OCI-LY3 (cell line): ENCODE results near the gene TMC7.

Source experiments
- H2AFZ ChIP-seq: fragments of 200-600, 300-600 bp; shearing (Covaris generic); 2 replicates; pipeline ENCODE4 v1.6.0; 2014; ENCODE audit warnings: antibody characterized with exemption, low read depth, low read length
- H3K27ac ChIP-seq: fragments of 200-600, 300-600 bp; sonication (generic); 2 replicates; pipeline ENCODE4 v1.5.1; 2014; ENCODE audit warnings: mild to moderate bottlenecking, low read length, moderate library complexity, mixed read lengths
- H3K27me3 ChIP-seq: fragments of 200-600, 300-600 bp; sonication (generic); 2 replicates; pipeline ENCODE4 v1.6.1; 2014; ENCODE audit warnings: low read depth, low read length, mixed read lengths
- H3K36me3 ChIP-seq: fragments of 200-600, 300-600 bp; sonication (generic); replicated peaks from 2 replicates; pipeline ENCODE3; 2014; ENCODE audit warnings: low read depth, low read length, mixed read lengths
- H3K4me1 ChIP-seq: fragments of 300-600, 200-600 bp; sonication (generic); 2 replicates; pipeline ENCODE4 v1.6.1; 2014; ENCODE audit warnings: low read length, mixed read lengths
- H3K4me2 ChIP-seq: fragments of 200-600, 300-600 bp; sonication (generic); 2 replicates; pipeline ENCODE4 v1.6.1; 2014; ENCODE audit warnings: low read length, mixed read lengths
- H3K4me3 ChIP-seq: fragments of 300-600, 200-600 bp; sonication (generic); 2 replicates; pipeline ENCODE4 v1.5.1; 2014; ENCODE audit warnings: antibody characterized with exemption, mild to moderate bottlenecking, low read length, moderate library complexity
- H3K79me2 ChIP-seq: fragments of 300-600, 200-600 bp; shearing (Covaris generic); 2 replicates; pipeline ENCODE4 v1.6.1; 2014; ENCODE audit warnings: mild to moderate bottlenecking, low read length, mixed read lengths
- H3K9ac ChIP-seq: fragments of 300-600, 200-600 bp; shearing (Covaris generic); 2 replicates; pipeline ENCODE4 v1.6.0; 2014; ENCODE audit warnings: mild to moderate bottlenecking, low read length, moderate library complexity
- H3K9me3 ChIP-seq: fragments of 200-600, 300-600 bp; shearing (Covaris generic); 2 replicates; pipeline ENCODE4 v1.6.1; 2014; ENCODE audit warnings: low read length, mixed read lengths; ENCODE audit not compliant: insufficient read depth
- H4K20me1 ChIP-seq: fragments of 200-600, 300-600 bp; sonication (generic); 2 replicates; pipeline ENCODE4 v1.6.1; 2016; ENCODE audit warnings: low read length, mixed read lengths; ENCODE audit not compliant: insufficient read depth
- EZH2phosphoT487 ChIP-seq: fragments of 200-600 bp; shearing (Covaris generic); IDR thresholded peaks from 2 replicates; pipeline ENCODE4 v1.6.1; 2018; ENCODE audit warnings: antibody characterized with exemption, mixed run types, low read depth
- TF ChIP-seq, protein P1 (sequence below): fragments of 200-600, 300-600 bp; sonication (generic); IDR thresholded peaks from 2 replicates; pipeline ENCODE4 v1.5.1; 2014; ENCODE audit warnings: antibody characterized with exemption, low read length, low read depth

TMC7 gene

DNA sequence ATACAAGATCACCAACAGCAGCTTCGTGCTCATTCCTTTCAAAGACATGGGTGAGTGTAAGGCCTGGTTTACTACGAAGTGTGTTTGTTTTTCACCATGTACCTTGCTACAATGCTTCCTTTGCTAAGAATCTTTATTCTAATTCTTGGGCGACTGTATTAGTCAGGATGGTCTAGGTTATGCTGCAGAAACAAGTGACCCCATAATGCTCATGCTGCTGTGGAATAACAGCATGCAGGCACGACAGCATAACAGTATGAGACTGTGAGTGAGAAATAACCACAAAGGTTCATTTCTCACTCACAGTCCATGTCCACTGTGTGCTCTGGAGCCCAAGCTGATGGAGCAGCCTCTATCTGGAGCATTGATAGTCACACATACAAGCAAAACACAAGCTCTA, 38.0 kb downstream of the TMC7 start:
- Histone ChIP-seq H3K27ac (no peak overlapping the region), H4K20me1 (no peaks in the 10 kb centered on the region), H3K27me3 (peaks cover 9% of the 10 kb centered on the region; the same call in 1 of the 2 replicates), H3K9ac (no peak overlapping the region), H3K4me2 (no peak overlapping the region), H3K36me3 (no peaks in the 10 kb centered on the region), H3K4me3 (no peak overlapping the region), H3K79me2 (no peaks in the 10 kb centered on the region), H3K4me1 (no peaks in the 10 kb centered on the region), H3K9me3 (no peaks in the 10 kb centered on the region), H2AFZ (no peak overlapping the region)
- TF ChIP-seq EZH2phosphoT487: no peak
- TF ChIP-seq, protein P1, sequence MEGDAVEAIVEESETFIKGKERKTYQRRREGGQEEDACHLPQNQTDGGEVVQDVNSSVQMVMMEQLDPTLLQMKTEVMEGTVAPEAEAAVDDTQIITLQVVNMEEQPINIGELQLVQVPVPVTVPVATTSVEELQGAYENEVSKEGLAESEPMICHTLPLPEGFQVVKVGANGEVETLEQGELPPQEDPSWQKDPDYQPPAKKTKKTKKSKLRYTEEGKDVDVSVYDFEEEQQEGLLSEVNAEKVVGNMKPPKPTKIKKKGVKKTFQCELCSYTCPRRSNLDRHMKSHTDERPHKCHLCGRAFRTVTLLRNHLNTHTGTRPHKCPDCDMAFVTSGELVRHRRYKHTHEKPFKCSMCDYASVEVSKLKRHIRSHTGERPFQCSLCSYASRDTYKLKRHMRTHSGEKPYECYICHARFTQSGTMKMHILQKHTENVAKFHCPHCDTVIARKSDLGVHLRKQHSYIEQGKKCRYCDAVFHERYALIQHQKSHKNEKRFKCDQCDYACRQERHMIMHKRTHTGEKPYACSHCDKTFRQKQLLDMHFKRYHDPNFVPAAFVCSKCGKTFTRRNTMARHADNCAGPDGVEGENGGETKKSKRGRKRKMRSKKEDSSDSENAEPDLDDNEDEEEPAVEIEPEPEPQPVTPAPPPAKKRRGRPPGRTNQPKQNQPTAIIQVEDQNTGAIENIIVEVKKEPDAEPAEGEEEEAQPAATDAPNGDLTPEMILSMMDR: no peak

GRCh38 chr16:19027416-19027815, 43.7 kb downstream of the TMC7 start:
- Histone ChIP-seq H3K79me2 (no peaks in the 10 kb centered on the region), H3K4me1 (no peaks in the 10 kb centered on the region), H3K4me3 (no peak overlapping the region), H3K27ac (no peak overlapping the region), H4K20me1 (no peaks in the 10 kb centered on the region), H2AFZ (no peak overlapping the region), H3K9ac (no peak overlapping the region), H3K9me3 (no peaks in the 10 kb centered on the region), H3K27me3 (no peaks in the 10 kb centered on the region), H3K36me3 (no peaks in the 10 kb centered on the region), H3K4me2 (no peak overlapping the region)
- TF ChIP-seq, protein P1: no peak
- no peak for TF ChIP-seq EZH2phosphoT487

DNA sequence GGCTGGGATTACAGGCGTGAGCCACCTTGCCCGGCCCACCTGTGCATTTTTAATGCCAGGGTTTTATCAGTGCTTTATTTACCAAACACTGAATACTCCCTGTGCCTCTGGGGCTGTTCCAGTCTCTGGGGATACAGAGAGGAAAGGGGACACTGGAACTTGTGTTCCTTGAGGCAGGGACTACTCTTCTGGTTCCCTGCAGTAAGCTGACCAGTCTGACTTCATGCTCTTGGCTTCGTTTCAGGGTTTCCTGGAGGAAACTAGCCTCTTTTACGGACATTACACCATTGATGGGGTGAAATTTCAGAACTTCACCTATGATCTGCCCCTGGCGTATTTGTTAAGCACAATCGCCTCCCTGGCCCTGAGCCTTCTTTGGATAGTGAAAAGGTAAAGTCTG, 46.2 kb downstream of the TMC7 start:
- Histone ChIP-seq H3K4me3 (no peak overlapping the region), H3K27me3 (no peaks in the 10 kb centered on the region), H2AFZ (no peak overlapping the region), H3K4me2 (no peak overlapping the region), H3K27ac (no peak overlapping the region), H4K20me1 (no peaks in the 10 kb centered on the region), H3K9me3 (no peaks in the 10 kb centered on the region), H3K79me2 (no peaks in the 10 kb centered on the region), H3K9ac (no peak overlapping the region), H3K36me3 (no peaks in the 10 kb centered on the region), H3K4me1 (no peaks in the 10 kb centered on the region)
- TF ChIP-seq EZH2phosphoT487: no peak
- TF ChIP-seq, protein P1: no peak

GRCh38 chr16:19031738-19032137, 48.0 kb downstream of the TMC7 start:
- peaks cover 7% of the 10 kb centered on the region; the same call in 1 of the 2 replicates for H3K27me3 ChIP-seq
- no peak overlapping the region for H3K9ac ChIP-seq
- no peaks in the 10 kb centered on the region for H3K79me2 ChIP-seq

More at GRCh38 chr16:19031738-19032137, 48.0 kb downstream of the TMC7 start:
- no peaks in the 10 kb centered on the region for H4K20me1 ChIP-seq
- TF ChIP-seq, protein P1: no peak
- no peak for TF ChIP-seq EZH2phosphoT487
- no peak overlapping the region for H3K4me3 ChIP-seq
- H3K9me3 ChIP-seq: no peaks in the 10 kb centered on the region
- H2AFZ ChIP-seq: no peak overlapping the region
- no peaks in the 10 kb centered on the region for H3K4me1 ChIP-seq
- H3K4me2 ChIP-seq: no peak overlapping the region
- H3K36me3 ChIP-seq: no peaks in the 10 kb centered on the region
- no peak overlapping the region for H3K27ac ChIP-seq
